Endothelial cell of umbilical vein (primary cell): ENCODE results near the gene MTG1.
"Not testable (repeated sequence)": the region's sequence is repeated elsewhere in the genome, so short reads cannot be mapped to it uniquely, and the experiment has no call there.

Experiments used
- EZH2 ChIP-seq: IDR thresholded peaks from 2 replicates; pipeline ENCODE4 v1.6.1; 2012; ENCODE audit warnings: borderline replicate concordance, low read depth, mild to moderate bottlenecking, moderate library complexity, low read length, inconsistent platforms; ENCODE audit not compliant: severe bottlenecking
- FOS ChIP-seq: IDR thresholded peaks from 2 replicates; pipeline ENCODE4 v1.6.1; 2011; ENCODE audit warnings: mild to moderate bottlenecking, low read length, moderate library complexity, borderline replicate concordance; ENCODE audit not compliant: insufficient read depth
- JUN ChIP-seq: IDR thresholded peaks from 2 replicates; pipeline ENCODE4 v1.6.1; 2011; ENCODE audit warnings: borderline replicate concordance, low read depth; ENCODE audit not compliant: insufficient read length, insufficient read depth
- MYC ChIP-seq: IDR thresholded peaks from one replicate; pipeline ENCODE4 v1.6.1; 2011; ENCODE audit warnings: mild to moderate bottlenecking, low read depth, low read length
- POLR2A ChIP-seq: IDR thresholded peaks from 2 replicates; pipeline ENCODE4 v1.6.1; 2012; ENCODE audit warnings: low read depth, mild to moderate bottlenecking, control low read depth, low read length
- POLR2AphosphoS5 ChIP-seq: IDR thresholded peaks from 2 replicates; pipeline ENCODE4 v1.6.1; 2012; ENCODE audit warnings: low read depth, mild to moderate bottlenecking, control low read depth, low read length, moderate library complexity; ENCODE audit not compliant: insufficient read depth
- TF ChIP-seq, protein P1 (sequence below), 2 donors: IDR thresholded peaks; 1 replicate in 1 of 2; 2 replicates in 1 of 2; pipeline ENCODE4 v1.5.1; 2011; ENCODE audit warnings: low read length in 2 of 2, mild to moderate bottlenecking in 2 of 2, moderate library complexity in 2 of 2, control low read depth in 1 of 2, inconsistent platforms in 1 of 2, low read depth in 1 of 2; ENCODE audit not compliant: insufficient read depth in 1 of 2; ENCODE audit errors: extremely low read depth in 1 of 2
- TF ChIP-seq, protein P2 (sequence below): IDR thresholded peaks from 2 replicates; pipeline ENCODE4 v1.6.1; 2011; ENCODE audit not compliant: insufficient read depth, insufficient read length

DNA sequence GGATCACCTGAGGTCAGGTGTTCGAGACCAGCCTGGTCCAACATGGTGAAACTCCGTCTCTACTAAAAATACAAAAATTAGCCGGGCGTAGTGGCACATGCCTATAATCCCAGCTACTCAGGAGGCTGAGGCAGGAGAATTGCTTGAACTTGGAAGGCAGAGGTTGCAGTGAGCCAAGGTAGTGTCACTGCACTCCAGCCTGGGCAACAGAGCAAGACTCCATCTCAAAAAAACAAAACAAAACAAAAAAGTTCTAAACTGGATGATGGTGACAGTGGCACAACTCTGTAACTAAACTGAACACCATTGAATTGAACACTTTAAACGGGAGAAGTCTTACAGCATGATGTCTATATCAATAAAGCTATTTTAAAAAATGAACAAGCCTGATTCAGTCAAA lies 17.8 kb upstream of the MTG1 start:
- not testable (repeated sequence) for TF ChIP-seq POLR2A, EZH2, MYC, POLR2AphosphoS5, JUN, FOS
- TF ChIP-seq, protein P1, sequence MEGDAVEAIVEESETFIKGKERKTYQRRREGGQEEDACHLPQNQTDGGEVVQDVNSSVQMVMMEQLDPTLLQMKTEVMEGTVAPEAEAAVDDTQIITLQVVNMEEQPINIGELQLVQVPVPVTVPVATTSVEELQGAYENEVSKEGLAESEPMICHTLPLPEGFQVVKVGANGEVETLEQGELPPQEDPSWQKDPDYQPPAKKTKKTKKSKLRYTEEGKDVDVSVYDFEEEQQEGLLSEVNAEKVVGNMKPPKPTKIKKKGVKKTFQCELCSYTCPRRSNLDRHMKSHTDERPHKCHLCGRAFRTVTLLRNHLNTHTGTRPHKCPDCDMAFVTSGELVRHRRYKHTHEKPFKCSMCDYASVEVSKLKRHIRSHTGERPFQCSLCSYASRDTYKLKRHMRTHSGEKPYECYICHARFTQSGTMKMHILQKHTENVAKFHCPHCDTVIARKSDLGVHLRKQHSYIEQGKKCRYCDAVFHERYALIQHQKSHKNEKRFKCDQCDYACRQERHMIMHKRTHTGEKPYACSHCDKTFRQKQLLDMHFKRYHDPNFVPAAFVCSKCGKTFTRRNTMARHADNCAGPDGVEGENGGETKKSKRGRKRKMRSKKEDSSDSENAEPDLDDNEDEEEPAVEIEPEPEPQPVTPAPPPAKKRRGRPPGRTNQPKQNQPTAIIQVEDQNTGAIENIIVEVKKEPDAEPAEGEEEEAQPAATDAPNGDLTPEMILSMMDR (IDR thresholded peaks at IDR 0.05; ENCODE audit: extremely low read depth in 1 of 2, insufficient read depth in 1 of 2, low read depth in 1 of 2, low read length in 2 of 2), result not testable (repeated sequence)
- TF ChIP-seq, protein P2, sequence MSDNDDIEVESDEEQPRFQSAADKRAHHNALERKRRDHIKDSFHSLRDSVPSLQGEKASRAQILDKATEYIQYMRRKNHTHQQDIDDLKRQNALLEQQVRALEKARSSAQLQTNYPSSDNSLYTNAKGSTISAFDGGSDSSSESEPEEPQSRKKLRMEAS, result not testable (repeated sequence)
